ENCODE data around the gene UGT2B28.
"Not testable (repeated sequence)": the region's sequence is repeated elsewhere in the genome, so short reads cannot be mapped to it uniquely, and the experiment has no call there.

Gene UGT2B28

GRCh38 chr4:69280081-69280480 lies at the start of gene UGT2B28:
Gene UGT2B28, plus strand, starts transcription at chr4:69280475. Its CDS starts 26 bp downstream, at chr4:69280501.
- not testable (repeated sequence) for DNase-seq

DNA sequence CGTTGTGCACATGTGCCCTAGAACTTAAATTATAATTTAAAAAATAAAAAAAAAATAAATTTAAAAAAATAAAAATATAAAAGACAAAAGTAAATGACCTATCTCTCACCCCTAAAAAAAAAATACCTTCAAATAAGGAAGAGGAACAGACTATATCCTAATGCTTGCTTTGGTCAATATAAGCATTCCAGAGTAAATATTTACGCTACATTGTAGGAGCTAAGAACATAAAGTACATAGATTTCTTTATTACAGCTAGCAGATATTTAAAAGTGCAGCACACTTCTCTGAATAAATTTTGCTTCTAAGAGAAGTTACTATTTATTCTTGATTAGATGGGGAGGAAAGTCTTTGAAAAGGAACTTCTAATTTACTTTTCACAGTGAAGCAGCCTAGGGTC lies 41.2 kb upstream of the UGT2B28 start:
- DNase-seq: no peak

GRCh38 chr4:69239557-69240168 lies 40.6 kb upstream of the UGT2B28 start:
- no peak for DNase-seq

DNA sequence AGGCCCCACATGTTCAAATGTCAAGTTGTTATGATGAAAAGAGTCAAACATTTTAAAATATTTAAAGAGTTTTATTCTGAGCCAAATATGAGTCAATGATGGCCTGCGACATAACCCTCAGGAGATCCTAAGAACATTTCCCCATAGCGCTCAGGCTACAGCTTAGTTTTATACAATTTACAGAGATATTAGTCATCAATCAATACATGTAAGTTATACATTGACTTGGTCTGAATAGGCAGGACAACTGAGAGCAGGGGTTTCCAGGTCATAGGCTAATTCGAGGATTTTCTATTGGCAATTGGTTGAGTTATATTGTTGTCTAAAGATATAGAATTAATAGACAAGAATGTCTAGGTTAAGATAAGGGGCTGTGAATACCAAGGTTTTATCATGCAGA lies 39.5 kb upstream of the UGT2B28 start:
- not testable (repeated sequence) for DNase-seq

DNA sequence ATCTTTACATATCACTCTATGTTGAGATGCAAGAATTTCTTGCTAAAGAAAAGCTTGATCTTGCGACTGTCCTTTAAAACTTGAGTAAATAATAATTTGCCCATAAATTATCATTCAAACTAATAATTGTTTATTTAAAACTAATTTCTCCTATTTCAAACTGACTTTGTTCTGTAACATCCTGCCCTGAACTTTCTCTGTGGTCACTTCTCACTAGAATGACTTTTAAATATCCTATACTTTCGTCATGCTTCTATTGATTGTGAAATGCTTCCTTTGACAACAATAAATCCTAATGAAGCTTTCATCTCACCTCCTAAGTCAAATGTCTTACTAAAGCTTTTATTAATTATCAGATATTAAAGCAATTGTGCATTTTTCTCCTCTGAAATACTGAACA lies 38.5 kb upstream of the UGT2B28 start:
- DNase-seq: not testable (repeated sequence)

DNA sequence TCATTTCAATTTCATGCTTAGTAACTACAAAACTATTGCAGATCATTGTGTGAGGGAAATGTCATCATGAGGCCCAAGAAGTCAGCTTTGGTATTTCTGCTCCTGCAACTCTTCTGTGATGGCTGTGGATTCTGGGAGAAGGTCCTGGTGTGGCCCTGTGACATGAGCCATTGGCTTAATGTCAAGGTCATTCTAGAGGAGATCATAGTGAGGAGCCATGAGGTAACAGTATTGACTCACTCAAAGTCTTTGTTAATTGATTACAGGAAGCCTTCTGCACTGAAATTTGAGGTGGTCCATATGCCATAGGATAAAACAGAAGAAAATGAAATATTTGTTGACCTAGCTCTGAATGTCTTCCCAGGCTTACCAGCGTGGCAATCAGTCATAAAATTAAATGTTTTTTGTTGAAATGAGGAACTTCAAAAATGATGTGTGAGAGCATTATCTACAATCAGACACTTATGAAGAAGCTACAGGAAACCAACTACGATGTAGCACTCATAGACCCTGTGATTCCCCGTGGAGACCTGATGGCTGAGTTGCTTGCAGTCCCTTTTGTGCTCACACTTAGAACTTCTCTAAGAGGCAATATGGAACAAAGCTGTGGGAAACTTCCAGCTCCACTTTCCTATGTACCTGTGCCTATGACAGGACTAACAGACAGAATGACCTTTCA lies 37.6 kb upstream of the UGT2B28 start:
- DNase-seq: not testable (repeated sequence)

DNA sequence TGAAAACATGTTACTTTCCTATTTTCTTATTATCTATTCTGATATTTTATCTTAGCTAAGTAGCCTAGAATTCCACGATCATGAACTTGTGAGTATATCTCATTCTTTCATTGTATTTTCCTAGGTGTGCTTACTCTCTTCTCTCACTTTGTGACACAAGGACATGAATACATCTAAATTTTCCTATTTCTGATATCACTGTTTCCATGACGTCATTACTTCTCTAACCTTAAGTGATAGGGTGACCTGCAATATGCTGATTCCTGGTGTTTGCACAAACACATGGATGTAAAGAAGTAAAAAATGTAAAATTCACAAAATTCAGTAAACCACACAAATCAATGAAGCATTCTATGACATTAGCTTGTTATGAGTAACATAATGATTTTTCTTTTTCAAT lies 29.4 kb upstream of the UGT2B28 start:
- not testable (repeated sequence) for DNase-seq

DNA sequence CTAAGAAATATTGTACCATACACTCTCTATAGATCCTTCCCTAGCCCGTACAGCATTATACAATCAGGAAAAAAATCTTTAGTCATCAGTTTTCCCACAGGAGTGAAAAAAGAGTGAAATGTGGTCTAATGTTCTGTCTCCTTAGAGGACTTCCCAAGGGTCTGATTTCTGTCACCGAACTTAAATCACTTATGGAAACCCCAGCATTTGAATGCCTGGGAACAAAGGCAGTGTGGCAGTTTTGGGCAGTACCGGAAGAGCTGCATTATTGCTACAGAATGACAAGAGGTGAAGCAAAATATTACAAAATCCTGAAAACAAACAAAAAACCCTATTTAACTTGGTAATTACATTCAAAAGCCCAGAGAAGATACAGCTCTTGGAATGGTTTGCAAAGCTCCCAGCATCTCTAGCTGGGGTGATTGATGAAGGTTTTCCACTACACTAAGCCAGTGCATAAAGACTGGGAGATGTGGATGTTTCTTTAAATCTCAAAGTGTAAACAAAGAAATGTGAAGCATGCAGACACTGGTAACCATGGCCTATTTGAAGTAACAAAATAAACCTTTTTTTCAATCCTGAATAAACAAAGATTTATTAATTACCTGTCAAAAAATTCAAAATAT lies 27.0 kb upstream of the UGT2B28 start:
- not testable (repeated sequence) for DNase-seq

- not testable (repeated sequence) for DNase-seq
These were observed 11.7 kb upstream of the UGT2B28 start for GRCh38 chr4:69268612-69269011.

GRCh38 chr4:69296356-69296755 lies 16.1 kb downstream of the UGT2B28 start:
- not testable (repeated sequence) for DNase-seq

GRCh38 chr4:69308426-69309033 lies 28.3 kb downstream of the UGT2B28 start:
- not testable (repeated sequence) for DNase-seq

DNA sequence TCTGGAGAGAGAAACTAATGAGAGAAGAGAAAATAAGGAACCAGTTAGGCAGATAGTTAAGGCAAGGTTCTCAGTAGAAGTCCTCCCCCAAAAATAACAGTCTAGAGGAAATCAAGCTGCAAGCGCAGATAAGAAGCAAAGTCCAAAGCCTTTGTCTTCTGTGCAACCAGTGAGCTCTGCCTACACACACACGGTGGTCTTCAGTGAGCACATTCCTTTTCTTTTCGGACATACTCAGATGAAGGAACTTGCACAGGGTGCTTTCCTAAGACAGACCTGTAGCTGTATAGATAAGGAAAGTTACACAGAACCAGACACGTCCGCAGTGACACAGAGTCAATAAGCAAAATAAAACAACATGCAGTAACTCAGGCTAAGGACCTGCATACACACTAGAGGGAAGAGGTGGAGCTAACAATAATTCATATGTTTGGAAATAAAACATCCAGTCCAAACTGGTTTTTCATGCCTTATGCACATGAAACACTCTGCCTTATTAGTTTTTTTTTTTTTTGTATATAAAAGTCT lies 29.3 kb downstream of the UGT2B28 start:
- DNase-seq: not testable (repeated sequence)

- not testable (repeated sequence) for DNase-seq
These were observed 30.0 kb downstream of the UGT2B28 start for GRCh38 chr4:69310262-69310661.

DNA sequence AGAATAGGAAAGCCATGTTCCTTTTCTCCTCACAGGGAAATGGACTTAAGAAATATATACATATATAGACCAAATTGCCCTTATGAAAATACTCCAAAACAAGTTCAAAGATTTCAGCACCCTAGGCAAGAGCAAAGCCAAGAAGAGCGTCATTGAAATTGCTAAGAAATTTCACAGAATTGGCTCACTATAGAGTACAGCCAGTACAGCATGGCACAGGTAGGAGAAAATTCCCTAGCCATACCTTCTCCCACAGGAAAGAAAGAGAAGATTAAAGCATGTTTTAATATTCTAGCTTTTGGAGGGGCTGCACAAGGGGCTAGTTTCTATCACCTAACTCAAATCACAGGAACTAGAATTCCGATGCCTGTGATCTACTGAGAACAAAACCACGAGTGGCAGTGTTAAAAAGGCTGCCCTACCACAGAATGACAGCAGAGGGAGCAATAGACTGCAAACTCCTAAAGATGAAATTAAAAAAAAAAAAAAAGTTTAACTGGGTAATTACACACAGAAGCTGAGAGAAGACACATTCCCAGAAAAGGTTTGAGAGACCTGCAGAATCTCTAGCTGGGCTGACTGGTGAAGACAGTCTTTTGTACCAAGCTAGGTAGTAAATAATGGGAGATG lies 37.5 kb downstream of the UGT2B28 start:
- DNase-seq: peak in 9 of 51 donors; percentile 0 to 28 (median 3)

DNA sequence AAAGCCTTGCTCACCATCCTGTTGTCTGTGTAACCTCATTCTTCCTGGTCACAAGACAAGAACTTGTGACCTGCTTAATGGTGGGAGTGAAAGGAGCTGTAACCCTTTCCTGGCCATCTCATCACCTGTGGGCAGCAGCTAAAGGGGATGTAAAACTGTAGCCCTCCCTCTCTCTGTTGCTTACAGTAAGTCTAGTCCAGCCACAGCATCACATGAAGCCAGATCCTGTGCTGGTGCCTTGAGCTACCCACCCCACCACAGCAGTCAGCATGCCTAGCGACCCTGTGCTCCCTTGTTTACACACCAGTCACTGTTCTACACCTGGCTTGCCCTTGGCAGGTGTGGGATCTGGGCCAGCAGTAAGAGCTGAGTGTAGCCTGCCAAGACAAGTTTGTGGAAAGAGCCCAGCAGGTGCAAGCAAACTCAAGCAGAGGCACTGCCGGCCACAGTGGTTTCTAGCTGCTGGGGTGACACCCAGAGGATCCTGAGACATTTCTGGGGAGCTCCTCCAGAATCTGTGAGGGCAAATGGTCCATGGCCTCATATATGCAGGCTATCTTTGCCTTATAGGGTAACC lies 41.0 kb downstream of the UGT2B28 start:
- no peak for DNase-seq

DNA sequence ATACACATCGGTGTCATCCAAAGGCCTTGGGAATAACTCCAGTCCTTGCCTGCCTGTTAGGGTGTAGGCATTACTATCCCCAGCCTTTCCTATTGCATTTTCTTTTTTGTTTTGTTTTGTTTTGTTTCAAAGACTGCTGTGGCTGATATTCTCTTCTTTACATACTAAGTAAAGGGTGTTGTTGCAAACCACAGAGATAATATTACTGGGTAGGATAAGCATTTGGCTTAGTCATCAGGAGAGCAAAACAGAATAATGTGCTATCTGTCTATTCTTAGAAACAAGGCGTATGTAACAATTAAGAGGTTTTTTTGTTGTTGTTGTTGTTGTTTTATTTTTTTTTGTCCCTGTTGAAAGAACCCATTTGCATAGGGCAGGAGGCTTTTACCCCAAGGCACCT lies 41.8 kb downstream of the UGT2B28 start:
- DNase-seq: no peak

- DNase-seq: no peak
These were observed 43.0 kb downstream of the UGT2B28 start for GRCh38 chr4:69323284-69323683.

DNA sequence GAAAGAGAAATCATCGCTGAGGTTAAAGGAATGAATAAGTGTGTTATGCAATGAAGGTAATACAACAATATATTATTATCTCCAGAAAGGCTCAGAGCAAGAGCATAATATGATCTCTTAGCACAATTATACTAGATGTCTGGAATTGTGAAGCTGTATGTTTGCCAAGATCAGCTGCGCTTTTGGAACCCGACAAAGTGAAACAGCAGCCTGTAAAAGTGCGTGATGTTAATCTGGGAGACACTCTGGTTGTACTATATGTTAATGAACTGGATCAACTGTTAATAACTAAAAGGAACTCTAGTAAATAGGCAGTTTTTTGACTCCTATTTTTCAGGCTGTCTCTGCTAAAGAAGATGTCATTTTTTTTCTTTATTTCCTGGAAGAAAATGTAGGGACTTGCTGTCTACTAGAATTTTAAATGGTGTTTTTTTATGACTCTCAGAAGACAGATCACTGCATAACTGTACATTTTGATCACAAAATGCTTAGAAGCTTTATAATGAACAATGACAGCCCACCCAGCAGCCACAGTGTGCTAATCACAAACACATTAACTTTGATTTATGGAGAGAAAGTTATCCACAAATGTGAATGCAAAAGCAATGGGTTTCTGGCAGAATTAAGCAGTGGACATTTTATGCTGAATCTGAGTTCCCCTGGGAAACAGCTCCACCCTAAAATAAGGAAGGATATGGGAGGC lies 50.2 kb downstream of the UGT2B28 start:
- no peak for DNase-seq

DNA sequence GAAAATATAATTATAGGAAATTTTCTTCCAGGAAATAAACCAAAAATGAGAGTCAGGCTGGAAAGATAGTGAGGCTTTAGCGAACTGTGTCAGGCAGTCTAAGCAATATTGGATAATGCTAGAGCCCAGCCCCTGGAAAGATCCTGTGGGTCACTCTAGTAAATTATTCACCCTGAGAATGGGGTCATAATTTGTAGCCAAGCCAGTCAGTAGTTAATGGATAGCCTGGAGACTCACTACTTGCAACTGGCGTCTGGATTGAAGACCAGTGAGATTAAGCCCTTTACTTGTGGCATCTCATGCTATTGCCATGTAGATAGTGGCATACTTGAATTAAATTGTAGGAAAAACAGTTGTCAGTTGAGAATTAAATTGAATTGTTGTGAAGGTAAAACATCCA lies 51.0 kb downstream of the UGT2B28 start:
- DNase-seq: not testable (repeated sequence)

- not testable (repeated sequence) for DNase-seq
These were observed 55.2 kb downstream of the UGT2B28 start for GRCh38 chr4:69335485-69335884.
